H54 (cell line): ENCODE measurements around the gene CENPC.
"Not testable (repeated sequence)": the region's sequence is repeated elsewhere in the genome, so short reads cannot be mapped to it uniquely, and the experiment has no call there.

ENCODE experiments used
- DNase-seq: peaks from one replicate; pipeline ENCODE4 v3.0.0; 2011; ENCODE audit warnings: low spot score, mixed read lengths; ENCODE audit not compliant: insufficient read length
- FAIRE-seq: peaks from 3 replicates; lab custom pipeline; 2011; peaks lifted over from hg19 to GRCh38; lab: Jason Lieb, UNC
- POLR2A ChIP-seq: IDR thresholded peaks from 2 replicates; pipeline ENCODE4 v1.6.1; 2011; ENCODE audit warnings: low read depth, mild to moderate bottlenecking, low read length

CENPC gene

GRCh38 chr4:67468830-67469229 lies 76.5 kb downstream of the CENPC start:
- TF ChIP-seq POLR2A = no peak
- DNase-seq = no peak
- no peak for FAIRE-seq

- DNase-seq (no peak), FAIRE-seq (no peak)
- TF ChIP-seq POLR2A = no peak
These were observed 78.6 kb downstream of the CENPC start for GRCh38 chr4:67466751-67467150.

GRCh38 chr4:67465763-67466052 lies 79.6 kb downstream of the CENPC start:
- FAIRE-seq (no peak), DNase-seq (no peak)
- TF ChIP-seq POLR2A = no peak

GRCh38 chr4:67465032-67465762 lies 80.1 kb downstream of the CENPC start:
- DNase-seq (no peak), FAIRE-seq (no peak)
- TF ChIP-seq POLR2A = no peak

GRCh38 chr4:67460574-67460973 lies 84.7 kb downstream of the CENPC start:
- FAIRE-seq (no peak), DNase-seq (no peak)
- TF ChIP-seq POLR2A = no peak

GRCh38 chr4:67459164-67459563 lies 86.1 kb downstream of the CENPC start:
- no peak for FAIRE-seq
- no peak for TF ChIP-seq POLR2A

GRCh38 chr4:67456577-67457196 lies 88.6 kb downstream of the CENPC start:
- DNase-seq = no peak
- no peak for TF ChIP-seq POLR2A
- no peak for FAIRE-seq

More at GRCh38 chr4:67459164-67459563, 86.1 kb downstream of the CENPC start:
- DNase-seq = no peak

- not testable (repeated sequence) for FAIRE-seq, DNase-seq
These were observed 92.5 kb downstream of the CENPC start for GRCh38 chr4:67452846-67453205.

GRCh38 chr4:67452100-67452845 lies 93.0 kb downstream of the CENPC start:
- FAIRE-seq = no peak
- no peak for TF ChIP-seq POLR2A
- DNase-seq = no peak

- DNase-seq = peak; percentile 4
- no peak for TF ChIP-seq POLR2A
- no peak for FAIRE-seq
These were observed 93.8 kb downstream of the CENPC start for GRCh38 chr4:67451464-67451863.

- FAIRE-seq (no peak), DNase-seq (no peak)
- no peak for TF ChIP-seq POLR2A
These were observed 96.7 kb downstream of the CENPC start for GRCh38 chr4:67448621-67449020.

- no peak for DNase-seq
- no peak for FAIRE-seq
- TF ChIP-seq POLR2A = no peak
These were observed 97.4 kb downstream of the CENPC start for GRCh38 chr4:67447873-67448272.

- no peak for DNase-seq
- TF ChIP-seq POLR2A = no peak
- FAIRE-seq = no peak
These were observed 98.5 kb downstream of the CENPC start for GRCh38 chr4:67446811-67447210.

- DNase-seq, FAIRE-seq: not testable (repeated sequence)
These were observed 99.4 kb downstream of the CENPC start for GRCh38 chr4:67445881-67446280.

- FAIRE-seq (no peak), DNase-seq (no peak)
- no peak for TF ChIP-seq POLR2A
These were observed 106.3 kb downstream of the CENPC start for GRCh38 chr4:67438975-67439374.
